Mesothelial cell of epicardium (in vitro differentiated cells): ENCODE results near the gene FIGNL2. TPM values are rescaled to one million over a fixed set of nuclear protein-coding genes. Genes with fewer than 3 reads are reported as not detected.

Experiments used
- DNase-seq, 2 experiments: peaks; one replicate each; pipeline ENCODE4 v3.0.0; 2021; ENCODE audit warnings: low spot score in 2 of 2; ENCODE audit not compliant: unreplicated experiment in 2 of 2
- H3K27ac Mint-ChIP-seq: 2 replicates; pipeline ENCODE4 v1.8.0; 2021; ENCODE audit warnings: mixed read lengths
- H3K27me3 Mint-ChIP-seq: 2 replicates; pipeline ENCODE4 v1.8.0; 2021; ENCODE audit warnings: low read depth, mixed read lengths
- H3K36me3 Mint-ChIP-seq: 2 replicates; pipeline ENCODE4 v1.8.0; 2021; ENCODE audit warnings: mixed read lengths
- H3K4me1 Mint-ChIP-seq: 2 replicates; pipeline ENCODE4 v1.8.0; 2021; ENCODE audit warnings: mixed read lengths
- H3K4me3 Mint-ChIP-seq: 2 replicates; pipeline ENCODE4 v1.8.0; 2021; ENCODE audit warnings: mild to moderate bottlenecking, moderate library complexity, mixed read lengths
- H3K9me3 Mint-ChIP-seq: 2 replicates; pipeline ENCODE4 v1.8.0; 2021; ENCODE audit warnings: mixed read lengths
- total RNA-seq: library from RNA; stranded (reverse); gene quantifications from 3 replicates; pipeline ENCODE4 v1.2.1, GENCODE V29; 2021
- TF ChIP-seq, protein P1 (sequence below): fragments of 200-600 bp; sonication (generic); IDR thresholded peaks from one replicate; pipeline ENCODE4 v1.5.0; 2021; ENCODE audit warnings: antibody characterized with exemption; ENCODE audit not compliant: unreplicated experiment

FIGNL2 gene
- total RNA-seq, 1 donor from 2014 or later = 5.2 TPM

DNA sequence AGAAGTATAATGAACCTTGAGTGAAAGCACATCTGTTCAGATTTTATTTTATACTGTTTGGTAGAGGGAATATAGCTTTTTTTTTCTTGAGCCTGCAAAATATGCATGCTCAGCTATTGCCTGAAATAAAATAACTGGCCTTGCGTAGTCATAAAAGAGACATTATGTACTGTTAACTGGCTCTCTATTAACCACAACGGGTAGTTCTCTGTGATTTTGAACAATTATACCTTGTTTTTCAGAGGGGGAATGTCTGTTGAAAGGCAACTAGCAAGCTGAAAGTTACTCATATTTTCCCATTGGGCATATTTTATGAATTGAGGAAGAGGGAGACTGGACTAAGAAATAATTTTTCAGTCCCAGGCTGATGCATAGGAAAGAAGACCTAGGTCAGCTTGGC, 62.6 kb downstream of the FIGNL2 start:
- Mint-ChIP-seq H3K9me3 (no peaks in the 10 kb centered on the region), H3K27me3 (no peaks in the 10 kb centered on the region), H3K36me3 (peaks cover 2% of the 10 kb centered on the region), H3K27ac (no peak overlapping the region), H3K4me1 (no peaks in the 10 kb centered on the region), H3K4me3 (no peak overlapping the region)
- DNase-seq = no peak
- TF ChIP-seq, protein P1, sequence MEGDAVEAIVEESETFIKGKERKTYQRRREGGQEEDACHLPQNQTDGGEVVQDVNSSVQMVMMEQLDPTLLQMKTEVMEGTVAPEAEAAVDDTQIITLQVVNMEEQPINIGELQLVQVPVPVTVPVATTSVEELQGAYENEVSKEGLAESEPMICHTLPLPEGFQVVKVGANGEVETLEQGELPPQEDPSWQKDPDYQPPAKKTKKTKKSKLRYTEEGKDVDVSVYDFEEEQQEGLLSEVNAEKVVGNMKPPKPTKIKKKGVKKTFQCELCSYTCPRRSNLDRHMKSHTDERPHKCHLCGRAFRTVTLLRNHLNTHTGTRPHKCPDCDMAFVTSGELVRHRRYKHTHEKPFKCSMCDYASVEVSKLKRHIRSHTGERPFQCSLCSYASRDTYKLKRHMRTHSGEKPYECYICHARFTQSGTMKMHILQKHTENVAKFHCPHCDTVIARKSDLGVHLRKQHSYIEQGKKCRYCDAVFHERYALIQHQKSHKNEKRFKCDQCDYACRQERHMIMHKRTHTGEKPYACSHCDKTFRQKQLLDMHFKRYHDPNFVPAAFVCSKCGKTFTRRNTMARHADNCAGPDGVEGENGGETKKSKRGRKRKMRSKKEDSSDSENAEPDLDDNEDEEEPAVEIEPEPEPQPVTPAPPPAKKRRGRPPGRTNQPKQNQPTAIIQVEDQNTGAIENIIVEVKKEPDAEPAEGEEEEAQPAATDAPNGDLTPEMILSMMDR = no peak

DNA sequence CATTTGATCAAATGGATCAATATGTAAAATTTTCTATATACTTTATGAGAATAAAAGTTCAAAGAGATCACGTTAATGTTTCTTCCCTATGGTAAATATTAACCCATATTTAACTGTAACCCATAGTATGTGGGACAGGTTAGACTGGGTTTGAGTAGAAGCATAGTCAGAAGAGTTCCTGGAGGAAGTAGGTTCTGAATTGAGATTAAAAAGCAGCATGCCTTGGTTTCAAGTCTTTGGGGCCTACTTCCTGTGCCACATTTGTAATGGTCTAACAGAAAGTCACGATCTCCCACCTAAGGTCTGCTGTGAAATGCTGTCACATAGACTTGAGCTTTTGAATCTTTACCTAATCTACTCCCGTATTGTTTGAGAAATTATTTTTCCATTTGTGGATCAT, 63.8 kb downstream of the FIGNL2 start:
- Mint-ChIP-seq H3K4me3 (no peak overlapping the region), H3K27ac (no peak overlapping the region), H3K27me3 (no peaks in the 10 kb centered on the region), H3K4me1 (no peaks in the 10 kb centered on the region), H3K9me3 (no peaks in the 10 kb centered on the region), H3K36me3 (no peaks in the 10 kb centered on the region)
- no peak for DNase-seq
- TF ChIP-seq, protein P1 = no peak

DNA sequence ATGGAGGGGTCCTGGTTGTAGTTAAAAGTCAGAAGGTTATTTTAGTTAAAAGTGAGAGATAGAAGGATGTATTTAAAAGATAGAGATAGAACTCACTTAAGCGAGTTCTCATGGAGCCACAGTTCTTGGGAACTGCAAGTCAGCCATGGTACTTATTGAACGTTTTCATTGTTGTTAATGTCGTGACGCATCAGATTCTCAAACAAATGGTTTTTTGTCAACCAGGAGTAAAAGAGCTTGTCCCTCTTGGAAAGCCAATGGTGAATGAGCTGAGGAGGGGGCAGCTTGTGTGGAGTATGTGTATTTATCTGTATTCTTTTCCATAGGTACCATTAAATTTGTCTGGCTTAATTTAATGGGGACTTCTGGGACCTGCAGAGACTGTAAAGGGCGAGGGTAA, 68.6 kb downstream of the FIGNL2 start:
- Mint-ChIP-seq H3K27ac (no peak overlapping the region), H3K4me1 (no peaks in the 10 kb centered on the region), H3K27me3 (no peaks in the 10 kb centered on the region), H3K4me3 (no peak overlapping the region), H3K9me3 (no peaks in the 10 kb centered on the region), H3K36me3 (no peaks in the 10 kb centered on the region)
- TF ChIP-seq, protein P1 = no peak
- no peak for DNase-seq

DNA sequence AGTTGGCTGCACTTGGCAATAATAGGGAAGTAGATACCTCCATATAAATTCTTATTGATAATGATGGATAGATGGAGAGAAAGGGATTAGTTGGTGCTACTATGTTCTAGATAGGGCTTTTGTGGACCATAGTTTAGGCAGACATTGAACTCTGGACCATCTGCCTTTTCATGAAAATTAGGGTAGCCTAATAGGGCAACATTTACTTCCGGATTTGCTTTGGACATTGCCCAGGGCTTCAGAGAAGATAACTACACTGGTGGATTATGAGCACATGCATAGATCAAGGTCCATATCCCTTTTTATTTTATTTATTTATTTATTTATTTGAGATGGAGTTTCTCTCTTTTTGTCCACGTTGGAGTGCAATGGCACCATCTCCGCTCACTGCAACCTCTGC, 70.5 kb downstream of the FIGNL2 start:
- no peaks in the 10 kb centered on the region for H3K27me3 Mint-ChIP-seq
- TF ChIP-seq, protein P1 = no peak
- no peaks in the 10 kb centered on the region for H3K4me1 Mint-ChIP-seq
- peaks cover 4% of the 10 kb centered on the region for H3K36me3 Mint-ChIP-seq
- DNase-seq = no peak
- H3K9me3 Mint-ChIP-seq = peaks cover 6% of the 10 kb centered on the region
- H3K4me3 Mint-ChIP-seq = no peak overlapping the region
- no peak overlapping the region for H3K27ac Mint-ChIP-seq

DNA sequence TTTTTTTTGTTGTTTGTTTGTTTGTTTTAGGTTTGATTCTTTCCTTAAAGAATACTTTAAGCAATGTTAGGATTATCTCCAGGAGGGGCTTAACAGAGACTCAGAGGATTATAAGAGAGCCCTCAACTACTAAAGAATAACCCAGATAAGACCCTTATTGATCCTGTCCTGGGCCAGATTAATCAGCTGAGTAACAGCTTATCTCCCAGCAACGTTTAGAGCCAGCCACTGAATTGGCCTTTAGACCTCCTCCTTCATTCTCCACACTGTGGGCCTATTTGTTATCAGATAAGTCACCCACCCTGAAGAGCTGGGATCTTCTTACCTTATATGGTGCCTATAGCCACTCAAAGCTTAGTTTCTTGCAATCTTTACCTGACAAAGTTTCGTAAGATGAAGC, 71.1 kb downstream of the FIGNL2 start:
- H3K4me3 Mint-ChIP-seq = no peak overlapping the region
- H3K36me3 Mint-ChIP-seq = peaks cover 4% of the 10 kb centered on the region
- no peaks in the 10 kb centered on the region for H3K4me1 Mint-ChIP-seq
- no peak overlapping the region for H3K27ac Mint-ChIP-seq
- no peak for DNase-seq
- TF ChIP-seq, protein P1 = no peak
- H3K9me3 Mint-ChIP-seq = peaks cover 6% of the 10 kb centered on the region
- H3K27me3 Mint-ChIP-seq = no peaks in the 10 kb centered on the region

DNA sequence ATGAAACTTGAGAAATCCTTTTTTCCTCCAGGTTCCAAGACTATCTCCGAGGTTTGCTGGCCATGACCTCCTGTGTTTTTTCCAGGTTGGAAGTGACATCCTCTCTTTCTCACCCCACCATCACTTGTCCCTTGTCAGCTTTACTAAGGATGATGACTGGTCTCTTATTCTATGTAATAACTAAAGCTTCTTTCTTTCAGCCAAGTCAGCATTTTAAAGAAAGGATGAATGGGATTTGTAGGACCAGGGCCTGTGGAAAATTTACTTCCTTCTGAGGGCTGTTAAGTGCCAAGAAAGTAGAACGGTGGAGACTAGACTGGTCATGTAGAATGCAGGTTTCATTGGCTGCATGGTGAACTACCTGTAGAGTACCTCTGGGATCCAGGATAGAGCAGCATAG, 73.6 kb downstream of the FIGNL2 start:
- peaks cover 4% of the 10 kb centered on the region for H3K36me3 Mint-ChIP-seq
- no peak for DNase-seq
- H3K27ac Mint-ChIP-seq = no peak overlapping the region
- H3K27me3 Mint-ChIP-seq = no peaks in the 10 kb centered on the region
- H3K9me3 Mint-ChIP-seq = peaks cover 6% of the 10 kb centered on the region
- H3K4me3 Mint-ChIP-seq = no peak overlapping the region
- no peaks in the 10 kb centered on the region for H3K4me1 Mint-ChIP-seq
- TF ChIP-seq, protein P1 = no peak
